ENCODE measurements around the gene DSCAML1.
A peak's percentile ranks its signal among the peaks of the same experiment; 100 is the strongest.

Gene DSCAML1

GRCh38 chr11:117479372-117479771, 317.6 kb downstream of the DSCAML1 start:
- Histone ChIP-seq H3K27me3 (ENCODE audit: insufficient read depth, low read length) (no peaks in the 10 kb centered on the region), H2AFZ (ENCODE audit: low read length) (no peak overlapping the region)

GRCh38 chr11:117478926-117479325, 318.1 kb downstream of the DSCAML1 start:
- TF ChIP-seq EZH2 (IDR thresholded peaks at IDR 0.05; ENCODE audit: borderline replicate concordance, low read length): no peak
- no peaks in the 10 kb centered on the region for H3K27me3 ChIP-seq (ENCODE audit: insufficient read depth, low read length)
- H3K79me2 ChIP-seq (ENCODE audit: insufficient read depth, low read length): no peaks in the 10 kb centered on the region
- H3K4me2 ChIP-seq (ENCODE audit: low read length): no peak overlapping the region
- no peaks in the 10 kb centered on the region for H3K9me2 ChIP-seq (ENCODE audit: low read depth, low read length)
- no peak overlapping the region for H3K4me3 ChIP-seq (ENCODE audit: low read depth, low read length, poor library complexity, severe bottlenecking)
- no peak overlapping the region for H3K9ac ChIP-seq (ENCODE audit: low read length)
- no peaks in the 10 kb centered on the region for H3K36me3 ChIP-seq (ENCODE audit: insufficient read depth, low read length)
- no peak overlapping the region for H2AFZ ChIP-seq (ENCODE audit: low read length)
- no peaks in the 10 kb centered on the region for H3F3A ChIP-seq (ENCODE audit: insufficient read depth, low read length)
- H3K27ac ChIP-seq (ENCODE audit: low read depth, low read length, poor library complexity, severe bottlenecking): no peak overlapping the region
- H3K9me3 ChIP-seq (ENCODE audit: low read length): no peaks in the 10 kb centered on the region
- H4K20me1 ChIP-seq (ENCODE audit: insufficient read depth, low read length): no peaks in the 10 kb centered on the region
- no peaks in the 10 kb centered on the region for H3K4me1 ChIP-seq (ENCODE audit: insufficient read depth, low read length, severe bottlenecking)

More at GRCh38 chr11:117479372-117479771, 317.6 kb downstream of the DSCAML1 start:
- Histone ChIP-seq H3K9me2 (ENCODE audit: low read depth, low read length) (no peaks in the 10 kb centered on the region), H3F3A (ENCODE audit: insufficient read depth, low read length) (no peaks in the 10 kb centered on the region), H4K20me1 (ENCODE audit: insufficient read depth, low read length) (no peaks in the 10 kb centered on the region), H3K9me3 (ENCODE audit: low read length) (no peaks in the 10 kb centered on the region), H3K4me2 (ENCODE audit: low read length) (no peak overlapping the region), H3K27ac (ENCODE audit: low read depth, low read length, poor library complexity, severe bottlenecking) (no peak overlapping the region), H3K36me3 (ENCODE audit: insufficient read depth, low read length) (no peaks in the 10 kb centered on the region), H3K9ac (ENCODE audit: low read length) (no peak overlapping the region), H3K4me1 (ENCODE audit: insufficient read depth, low read length, severe bottlenecking) (no peaks in the 10 kb centered on the region), H3K4me3 (ENCODE audit: low read depth, low read length, poor library complexity, severe bottlenecking) (no peak overlapping the region), H3K79me2 (ENCODE audit: insufficient read depth, low read length) (no peaks in the 10 kb centered on the region)
- TF ChIP-seq EZH2 (IDR thresholded peaks at IDR 0.05; ENCODE audit: borderline replicate concordance, low read length): no peak
- TF ChIP-seq CTCF (IDR thresholded peaks at IDR 0.05; ENCODE audit: low read length): peak; percentile 46; the same call in 1 of the 2 replicates

GRCh38 chr11:117478126-117478860, 318.7 kb downstream of the DSCAML1 start:
- Histone ChIP-seq H3K4me1 (ENCODE audit: insufficient read depth, low read length, severe bottlenecking) (no peaks in the 10 kb centered on the region), H3K4me2 (ENCODE audit: low read length) (no peak overlapping the region), H3K27ac (ENCODE audit: low read depth, low read length, poor library complexity, severe bottlenecking) (no peak overlapping the region), H3K9me3 (ENCODE audit: low read length) (no peaks in the 10 kb centered on the region), H3K9me2 (ENCODE audit: low read depth, low read length) (no peaks in the 10 kb centered on the region), H2AFZ (ENCODE audit: low read length) (no peak overlapping the region), H4K20me1 (ENCODE audit: insufficient read depth, low read length) (no peaks in the 10 kb centered on the region), H3K36me3 (ENCODE audit: insufficient read depth, low read length) (no peaks in the 10 kb centered on the region), H3K79me2 (ENCODE audit: insufficient read depth, low read length) (no peaks in the 10 kb centered on the region), H3F3A (ENCODE audit: insufficient read depth, low read length) (no peaks in the 10 kb centered on the region), H3K9ac (ENCODE audit: low read length) (no peak overlapping the region), H3K4me3 (ENCODE audit: low read depth, low read length, poor library complexity, severe bottlenecking) (no peak overlapping the region), H3K27me3 (ENCODE audit: insufficient read depth, low read length) (no peaks in the 10 kb centered on the region)
- TF ChIP-seq EZH2 (IDR thresholded peaks at IDR 0.05; ENCODE audit: borderline replicate concordance, low read length) (no peak), CTCF (IDR thresholded peaks at IDR 0.05; ENCODE audit: low read length) (no peak)

DNA sequence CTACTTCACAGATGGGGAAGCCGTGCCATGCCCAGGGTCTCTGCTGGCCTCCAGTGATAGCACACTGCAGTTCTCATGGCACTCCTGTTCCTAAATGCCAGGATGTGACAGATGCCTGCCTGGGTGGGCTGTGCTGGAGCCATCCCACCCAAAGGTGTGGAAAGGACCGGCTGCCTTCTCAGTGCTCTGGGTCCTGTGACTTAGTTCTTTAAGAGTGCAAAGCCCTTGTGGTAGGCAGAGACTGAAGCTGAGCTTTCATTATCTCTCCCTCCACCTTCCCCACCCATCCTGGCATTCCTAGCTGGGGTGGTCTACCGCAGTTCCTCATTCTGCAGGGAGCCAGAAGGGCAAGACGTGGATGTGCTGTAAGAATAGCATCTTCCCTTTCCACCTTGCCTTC, 319.3 kb downstream of the DSCAML1 start:
- TF ChIP-seq CTCF (IDR thresholded peaks at IDR 0.05; ENCODE audit: low read length) (no peak), EZH2 (IDR thresholded peaks at IDR 0.05; ENCODE audit: borderline replicate concordance, low read length) (no peak)
- Histone ChIP-seq H3K9me3 (ENCODE audit: low read length) (no peaks in the 10 kb centered on the region), H3K79me2 (ENCODE audit: insufficient read depth, low read length) (no peaks in the 10 kb centered on the region), H3K9me2 (ENCODE audit: low read depth, low read length) (no peaks in the 10 kb centered on the region), H4K20me1 (ENCODE audit: insufficient read depth, low read length) (no peaks in the 10 kb centered on the region), H3K27ac (ENCODE audit: low read depth, low read length, poor library complexity, severe bottlenecking) (no peak overlapping the region), H3K36me3 (ENCODE audit: insufficient read depth, low read length) (no peaks in the 10 kb centered on the region), H3K4me3 (ENCODE audit: low read depth, low read length, poor library complexity, severe bottlenecking) (no peak overlapping the region), H3K27me3 (ENCODE audit: insufficient read depth, low read length) (no peaks in the 10 kb centered on the region), H3K4me1 (ENCODE audit: insufficient read depth, low read length, severe bottlenecking) (no peaks in the 10 kb centered on the region), H3K4me2 (ENCODE audit: low read length) (no peak overlapping the region), H3F3A (ENCODE audit: insufficient read depth, low read length) (no peaks in the 10 kb centered on the region), H2AFZ (ENCODE audit: low read length) (no peak overlapping the region), H3K9ac (ENCODE audit: low read length) (no peak overlapping the region)

Data from OCI-LY1 (cell line).